B cell (primary cell): ENCODE results near the gene ALDH4A1. TPM values are rescaled to one million over a fixed set of nuclear protein-coding genes. Genes with fewer than 3 reads are reported as not detected.

ENCODE experiments used
- ATAC-seq: fragments of 200-7000 bp; cut with Tn5 transposase; one replicate; pipeline ENCODE4 v1.10.0; 2021; ENCODE audit warnings: low read depth, mild to moderate bottlenecking, moderate number of reproducible peaks, moderate library complexity
- CTCF ChIA-PET: fragments of 350-600 bp; sonication (Branson Sonifier 250); formaldehyde crosslinking; loops from one replicate; lab custom pipeline; 2021; ENCODE audit warnings: antibody characterized with exemption, inconsistent platforms; lab: Charles Lee
- POLR2A ChIA-PET: fragments of 350-600 bp; sonication (Branson Sonifier 250); formaldehyde crosslinking; loops from one replicate; lab custom pipeline; 2021; ENCODE audit warnings: antibody characterized with exemption; lab: Charles Lee
- DNase-seq: peaks from one replicate; pipeline ENCODE4 v3.0.0; 2013
- H2AFZ ChIP-seq: 2 replicates; pipeline ENCODE4 v1.6.1; 2012; ENCODE audit warnings: mild to moderate bottlenecking, low read depth, low read length; ENCODE audit not compliant: insufficient read depth, poor library complexity, severe bottlenecking
- H3K27ac ChIP-seq, 2 donors: 1 replicate in 1 of 2; 2 replicates in 1 of 2; pipeline ENCODE4 v1.5.1; 2012 to 2013; ENCODE audit warnings: low read length in 2 of 2, mild to moderate bottlenecking in 2 of 2, moderate library complexity in 1 of 2
- H3K27me3 ChIP-seq, 4 experiments: fragments of 200-600 bp in 1 of 4; sonication (generic) in 1 of 4; replicated peaks in 1 of 4; 1 replicate in 2 of 4; 2 replicates in 2 of 4; pipeline versions ENCODE4 v1.6.1 to v1.7.0; 2013 to 2016; ENCODE audit warnings: low read length in 3 of 4, mild to moderate bottlenecking in 2 of 4, mixed read lengths in 1 of 4, moderate library complexity in 1 of 4; ENCODE audit not compliant: insufficient read depth in 4 of 4, control insufficient read depth in 3 of 4; ENCODE audit errors: control extremely low read depth in 1 of 4
- H3K36me3 ChIP-seq, 2 experiments: replicated peaks in 1 of 2; 1 replicate in 1 of 2; 2 replicates in 1 of 2; pipeline versions ENCODE4 v1.6.1 to v1.7.1; 2013; ENCODE audit warnings: low read length in 1 of 2; ENCODE audit not compliant: insufficient read depth in 2 of 2, control insufficient read depth in 1 of 2; ENCODE audit errors: control extremely low read depth in 1 of 2, extremely low read depth in 1 of 2
- H3K4me1 ChIP-seq, 2 donors: fragments of 200-600 bp in 1 of 2; sonication (generic) in 1 of 2; 1 replicate in 1 of 2; 2 replicates in 1 of 2; pipeline versions ENCODE4 v1.5.1 to v1.6.1; 2013 to 2017; ENCODE audit warnings: low read length in 2 of 2; ENCODE audit not compliant: control insufficient read depth in 2 of 2, insufficient read depth in 2 of 2
- H3K4me2 ChIP-seq: replicated peaks from 2 replicates; pipeline ENCODE3; 2012; ENCODE audit warnings: mild to moderate bottlenecking, low read depth, low read length; ENCODE audit not compliant: poor library complexity, severe bottlenecking
- H3K4me3 ChIP-seq, 5 experiments: fragments of 200-600 bp in 1 of 5; sonication (generic) in 1 of 5; 1 replicate in 3 of 5; 2 replicates in 2 of 5; pipeline versions ENCODE4 v1.5.1 to v1.7.0; 2011 to 2016; ENCODE audit warnings: low read length in 4 of 5, mild to moderate bottlenecking in 4 of 5, low read depth in 2 of 5, control low read depth in 1 of 5, moderate library complexity in 1 of 5; ENCODE audit not compliant: insufficient read depth in 1 of 5; ENCODE audit errors: control extremely low read depth in 1 of 5, extremely low read depth in 1 of 5
- H3K79me2 ChIP-seq: fragments of 200-600 bp; sonication (generic); one replicate; pipeline ENCODE4 v1.6.0; 2016; ENCODE audit warnings: low read length; ENCODE audit not compliant: control insufficient read depth, insufficient read depth
- H3K9ac ChIP-seq: fragments of 200-600 bp; sonication (generic); 2 replicates; pipeline ENCODE4 v1.6.1; 2017; ENCODE audit warnings: mild to moderate bottlenecking, low read length, moderate library complexity
- H3K9me3 ChIP-seq, 3 donors: one replicate each; pipeline versions ENCODE4 v1.6.1 to v1.7.1; 2013; ENCODE audit warnings: low read length in 2 of 3; ENCODE audit not compliant: control insufficient read depth in 2 of 3, insufficient read depth in 1 of 3; ENCODE audit errors: control extremely low read depth in 1 of 3
- H4K20me1 ChIP-seq: 2 replicates; pipeline ENCODE4 v1.6.0; 2012; ENCODE audit warnings: mild to moderate bottlenecking, low read length; ENCODE audit not compliant: insufficient read depth, control insufficient read depth, poor library complexity, severe bottlenecking
- H3K27ac Mint-ChIP-seq: one replicate; pipeline ENCODE4 v1.8.0; 2021; ENCODE audit warnings: mixed read lengths
- H3K27me3 Mint-ChIP-seq: one replicate; pipeline ENCODE4 v1.8.0; 2021; ENCODE audit warnings: mixed read lengths
- H3K4me1 Mint-ChIP-seq: one replicate; pipeline ENCODE4 v1.8.0; 2021; ENCODE audit warnings: mixed read lengths
- H3K4me3 Mint-ChIP-seq: one replicate; pipeline ENCODE4 v1.8.0; 2021; ENCODE audit warnings: mixed read lengths
- H3K9me3 Mint-ChIP-seq: one replicate; pipeline ENCODE4 v1.8.0; 2022; ENCODE audit warnings: mixed read lengths; ENCODE audit not compliant: insufficient read depth
- EZH2 ChIP-seq: IDR thresholded peaks from 2 replicates; pipeline ENCODE4 v1.6.1; 2012; ENCODE audit warnings: borderline replicate concordance, low read depth, mild to moderate bottlenecking, moderate library complexity, low read length; ENCODE audit not compliant: insufficient read depth, poor library complexity, severe bottlenecking
- WGBS: methylation state at CpG from one replicate; pipeline ENCODE4 v1.1.5; 2013; ENCODE audit warnings: missing lambda C conversion rate; ENCODE audit not compliant: insufficient coverage; 5-methylcytosine and 5-hydroxymethylcytosine counted together
- intact Hi-C: fragments of 100-400 bp; cut with micrococcal nuclease; formaldehyde crosslinking; loops from one replicate; pipeline ENCODE4 v1.10.0; 2022
- polyA plus RNA-seq: library from polyadenylated mRNA; depleted of rRNA; stranded (reverse); fragments of >200 nt; gene quantifications from 2 replicates; pipeline ENCODE4 v1.2.3, GENCODE V29; 2012
- total RNA-seq, 2 donors: library from RNA; stranded (reverse); fragments of 120-200 nt in 1 of 2; gene quantifications; 1 replicate in 1 of 2; 2 replicates in 1 of 2; pipeline versions ENCODE4 v1.2.3 to v1.2.4, GENCODE V29; 2013 to 2022
- TF ChIP-seq, protein P1 (sequence below): fragments of 200-600 bp; IDR thresholded peaks from one replicate; pipeline ENCODE4 v1.8.0; 2022; ENCODE audit warnings: antibody characterized with exemption, mild to moderate bottlenecking

The ALDH4A1 gene
- total and polyA plus RNA-seq, 2 donors (not counting 1 experiment from before 2014, with no cell fraction given), result 2.7 to 3.4 TPM

- no peak for TF ChIP-seq EZH2
- TF ChIP-seq, protein P1, sequence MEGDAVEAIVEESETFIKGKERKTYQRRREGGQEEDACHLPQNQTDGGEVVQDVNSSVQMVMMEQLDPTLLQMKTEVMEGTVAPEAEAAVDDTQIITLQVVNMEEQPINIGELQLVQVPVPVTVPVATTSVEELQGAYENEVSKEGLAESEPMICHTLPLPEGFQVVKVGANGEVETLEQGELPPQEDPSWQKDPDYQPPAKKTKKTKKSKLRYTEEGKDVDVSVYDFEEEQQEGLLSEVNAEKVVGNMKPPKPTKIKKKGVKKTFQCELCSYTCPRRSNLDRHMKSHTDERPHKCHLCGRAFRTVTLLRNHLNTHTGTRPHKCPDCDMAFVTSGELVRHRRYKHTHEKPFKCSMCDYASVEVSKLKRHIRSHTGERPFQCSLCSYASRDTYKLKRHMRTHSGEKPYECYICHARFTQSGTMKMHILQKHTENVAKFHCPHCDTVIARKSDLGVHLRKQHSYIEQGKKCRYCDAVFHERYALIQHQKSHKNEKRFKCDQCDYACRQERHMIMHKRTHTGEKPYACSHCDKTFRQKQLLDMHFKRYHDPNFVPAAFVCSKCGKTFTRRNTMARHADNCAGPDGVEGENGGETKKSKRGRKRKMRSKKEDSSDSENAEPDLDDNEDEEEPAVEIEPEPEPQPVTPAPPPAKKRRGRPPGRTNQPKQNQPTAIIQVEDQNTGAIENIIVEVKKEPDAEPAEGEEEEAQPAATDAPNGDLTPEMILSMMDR, result no peak
- DNase-seq (no peak), ATAC-seq (no peak)
- Histone ChIP-seq H3K79me2 (no peaks in the 10 kb centered on the region), H3K36me3 (peaks cover 0 to 3% of the 10 kb centered on the region in 2 experiments), H3K4me1 (peaks cover 0 to 4% of the 10 kb centered on the region in 2 donors), H3K4me3 (no peak overlapping the region), H4K20me1 (no peaks in the 10 kb centered on the region), H3K9ac (no peak overlapping the region), H3K27me3 (no peaks in the 10 kb centered on the region), H3K4me2 (no peak overlapping the region), H3K9me3 (no peaks in the 10 kb centered on the region), H3K27ac (no peak overlapping the region), H2AFZ (no peak overlapping the region)
- Mint-ChIP-seq H3K27ac (no peak overlapping the region), H3K9me3 (no peaks in the 10 kb centered on the region), H3K4me1 (peaks cover 5% of the 10 kb centered on the region), H3K27me3 (peaks cover 10% of the 10 kb centered on the region), H3K4me3 (no peak overlapping the region)
- POLR2A ChIA-PET, result no interaction called here
- 79% methylated on average over 8 of the region's 9 CpGs for WGBS
- CTCF ChIA-PET, result no interaction called here
- intact Hi-C loops, result no loop called here
Observed at GRCh38 chr1:18869847-18870594, 32.3 kb downstream of the ALDH4A1 start.

DNA sequence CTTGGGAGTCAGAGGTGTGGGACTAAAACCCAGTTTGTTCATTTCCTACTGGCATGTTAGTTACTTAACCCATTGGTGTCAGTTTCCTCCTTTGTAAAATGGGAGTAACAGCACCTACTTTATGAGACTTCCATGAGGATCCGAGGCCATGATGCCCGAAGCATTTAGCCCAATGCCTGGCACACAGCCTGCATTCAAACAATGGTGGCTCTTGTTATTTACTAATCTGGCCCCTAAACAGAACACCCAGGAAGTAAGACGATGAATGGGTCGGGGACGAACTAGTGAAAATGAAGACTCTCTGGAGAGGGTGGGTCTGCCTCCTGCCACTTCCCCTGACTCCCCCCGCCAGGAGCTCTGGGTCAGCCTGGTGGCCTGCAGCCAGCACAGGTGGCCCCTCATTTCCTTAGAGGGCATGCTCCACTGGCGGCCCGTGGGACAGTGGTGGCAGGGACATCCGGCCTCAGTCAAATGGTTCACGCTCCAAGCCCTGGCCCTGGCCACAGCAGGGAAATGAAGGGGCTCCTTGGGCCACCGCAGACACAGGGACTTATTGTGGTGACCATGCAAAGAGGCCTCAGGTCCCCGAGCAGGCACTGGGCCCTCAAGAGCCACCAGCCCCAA, 33.4 kb downstream of the ALDH4A1 start:
- Mint-ChIP-seq H3K9me3 (no peaks in the 10 kb centered on the region), H3K4me1 (peaks cover 5% of the 10 kb centered on the region), H3K4me3 (no peak overlapping the region), H3K27ac (no peak overlapping the region), H3K27me3 (peaks cover 10% of the 10 kb centered on the region)
- intact Hi-C loops, result no loop called here
- Histone ChIP-seq H3K4me2 (no peak overlapping the region), H3K79me2 (no peaks in the 10 kb centered on the region), H3K4me3 (no peak overlapping the region), H3K4me1 (peaks cover 0 to 4% of the 10 kb centered on the region in 2 donors), H3K27ac (no peak overlapping the region), H3K9ac (no peak overlapping the region), H3K27me3 (peaks cover 0 to 3% (median 0%) of the 10 kb centered on the region in 4 experiments), H3K36me3 (peaks cover 0 to 3% of the 10 kb centered on the region in 2 experiments), H3K9me3 (no peaks in the 10 kb centered on the region), H4K20me1 (no peaks in the 10 kb centered on the region), H2AFZ (no peak overlapping the region)
- ATAC-seq, result no peak
- ChIA-PET POLR2A (no interaction called here), CTCF (no interaction called here)
- DNase-seq, result no peak
- TF ChIP-seq, protein P1, result no peak
- no peak for TF ChIP-seq EZH2
- WGBS, result 65% methylated on average over 10 of the region's 12 CpGs
